ENCODE results near the gene TRAPPC5. TPM values are rescaled to one million over a fixed set of nuclear protein-coding genes. Genes with fewer than 3 reads are reported as not detected.
A peak's percentile ranks its signal among the peaks of the same experiment; 100 is the strongest.

The TRAPPC5 gene
- total RNA-seq, 1 experiment from 2014 or later, result 77.4 TPM

DNA sequence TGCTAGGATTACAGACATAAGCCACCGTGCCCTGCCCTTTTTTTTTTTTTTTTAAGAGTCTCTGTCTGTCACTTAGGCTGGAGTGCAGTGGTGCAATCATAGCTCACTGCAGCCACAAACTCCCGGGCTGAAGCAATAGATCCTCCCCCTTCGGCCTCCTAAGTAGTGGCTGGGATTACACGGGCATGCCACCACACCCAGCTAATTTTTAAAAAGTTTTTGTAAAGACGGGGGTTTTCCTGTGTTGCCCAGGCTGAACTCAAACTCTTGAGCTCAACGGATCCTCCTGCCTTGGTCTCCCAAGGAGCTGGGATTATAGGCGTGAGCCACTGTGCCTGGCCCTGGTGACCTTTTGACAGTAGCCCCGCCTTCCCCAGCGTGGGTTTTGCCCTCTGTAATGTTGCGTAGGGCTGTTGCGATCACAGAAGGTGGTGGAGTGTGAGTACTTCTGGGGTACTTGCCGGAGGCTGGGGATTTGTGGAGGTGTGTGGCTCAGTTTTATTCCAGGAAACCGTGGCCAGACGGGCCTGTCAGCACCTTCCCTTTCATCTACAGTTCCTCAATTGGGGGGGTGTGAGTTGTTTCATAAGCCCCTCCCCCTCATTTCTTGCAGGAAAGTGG is 23.4 kb upstream of the TRAPPC5 start:
- Histone ChIP-seq H3K27ac (ENCODE audit: insufficient read length, low read depth, low read length) (no peak overlapping the region), H3K4me2 (ENCODE audit: insufficient read depth, insufficient read length, low read length) (no peak overlapping the region), H3K4me1 (ENCODE audit: insufficient read depth, low read length) (no peaks in the 10 kb centered on the region), H4K8ac (replicated peaks; ENCODE audit: insufficient read length, low read depth, low read length) (no peak overlapping the region), H2BK12ac (ENCODE audit: insufficient read length, low read depth, low read length) (no peak overlapping the region), H3T11ph (ENCODE audit: low read length) (no peak overlapping the region), H2AK5ac (ENCODE audit: insufficient read length, low read length) (no peak overlapping the region), H3K79me1 (ENCODE audit: insufficient read depth, low read depth, low read length, poor library complexity, severe bottlenecking) (no peaks in the 10 kb centered on the region), H4K5ac (ENCODE audit: insufficient read length, low read depth, low read length) (no peak overlapping the region), H3K9me3 (ENCODE audit: control insufficient read depth, low read depth, low read length) (no peaks in the 10 kb centered on the region), H3K18ac (ENCODE audit: insufficient read length, low read depth, low read length) (peak overlapping the region; percentile 38), H2AFZ (ENCODE audit: low read length) (no peak overlapping the region), H3K27me3 (ENCODE audit: insufficient read depth, low read length) (peaks cover 4% of the 10 kb centered on the region; the same call in 1 of the 2 replicates), H2BK15ac (ENCODE audit: low read depth, low read length) (no peak overlapping the region), H3K79me2 (ENCODE audit: insufficient read depth, low read length) (no peaks in the 10 kb centered on the region), H3K56ac (ENCODE audit: insufficient read length, low read depth, low read length) (no peak overlapping the region), H3K9ac (ENCODE audit: extremely low read depth, insufficient read length, low read length) (no peak overlapping the region), H3K23me2 (ENCODE audit: insufficient read length, low read depth, low read length, poor library complexity, severe bottlenecking) (no peaks in the 10 kb centered on the region), H4K91ac (ENCODE audit: insufficient read length, low read depth, low read length) (no peak overlapping the region), H3K23ac (ENCODE audit: insufficient read length, low read depth, low read length) (no peak overlapping the region), H4K20me1 (ENCODE audit: control insufficient read depth, insufficient read depth, insufficient read length) (no peaks in the 10 kb centered on the region), H2BK120ac (ENCODE audit: low read depth, low read length, poor library complexity, severe bottlenecking) (no peak overlapping the region), H3K14ac (ENCODE audit: insufficient read depth, low read length) (no peak overlapping the region), H3K4ac (ENCODE audit: low read depth, low read length) (no peak overlapping the region), H2BK20ac (ENCODE audit: low read depth, low read length, poor library complexity, severe bottlenecking) (no peak overlapping the region), H2BK5ac (ENCODE audit: insufficient read length, low read length) (no peak overlapping the region)
- Mint-ChIP-seq H3K27me3 (ENCODE audit: low read depth) (peaks cover 89% of the 10 kb centered on the region), H3K4me3 (no peak overlapping the region), H3K9me3 (peaks cover 0 to 3% of the 10 kb centered on the region in 2 experiments; a peak in 2 of 5 replicates), H3K27ac (no peak overlapping the region), H3K4me1 (peaks cover 2 to 6% of the 10 kb centered on the region in 2 experiments), H3K36me3 (ENCODE audit: insufficient read depth in 1 of 3, low read depth in 3 of 3) (no peaks in the 10 kb centered on the region)
- no peak for DNase-seq
- TF ChIP-seq, protein P1, sequence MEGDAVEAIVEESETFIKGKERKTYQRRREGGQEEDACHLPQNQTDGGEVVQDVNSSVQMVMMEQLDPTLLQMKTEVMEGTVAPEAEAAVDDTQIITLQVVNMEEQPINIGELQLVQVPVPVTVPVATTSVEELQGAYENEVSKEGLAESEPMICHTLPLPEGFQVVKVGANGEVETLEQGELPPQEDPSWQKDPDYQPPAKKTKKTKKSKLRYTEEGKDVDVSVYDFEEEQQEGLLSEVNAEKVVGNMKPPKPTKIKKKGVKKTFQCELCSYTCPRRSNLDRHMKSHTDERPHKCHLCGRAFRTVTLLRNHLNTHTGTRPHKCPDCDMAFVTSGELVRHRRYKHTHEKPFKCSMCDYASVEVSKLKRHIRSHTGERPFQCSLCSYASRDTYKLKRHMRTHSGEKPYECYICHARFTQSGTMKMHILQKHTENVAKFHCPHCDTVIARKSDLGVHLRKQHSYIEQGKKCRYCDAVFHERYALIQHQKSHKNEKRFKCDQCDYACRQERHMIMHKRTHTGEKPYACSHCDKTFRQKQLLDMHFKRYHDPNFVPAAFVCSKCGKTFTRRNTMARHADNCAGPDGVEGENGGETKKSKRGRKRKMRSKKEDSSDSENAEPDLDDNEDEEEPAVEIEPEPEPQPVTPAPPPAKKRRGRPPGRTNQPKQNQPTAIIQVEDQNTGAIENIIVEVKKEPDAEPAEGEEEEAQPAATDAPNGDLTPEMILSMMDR (conservative IDR thresholded peaks at IDR 0.05), result no peak
- WGBS (ENCODE audit: extremely low coverage, insufficient read length, low lambda C conversion rate), result no CpG with 5 or more reads among the region's 14 CpGs

Measured in H9 (cell line).